Neural progenitor cell (in vitro differentiated cells): Measurements from ENCODE around the gene SUPT3H. TPM values are rescaled to one million over a fixed set of nuclear protein-coding genes. Genes with fewer than 3 reads are reported as not detected.

ENCODE experiments used
- DNase-seq: peaks from one replicate; pipeline ENCODE4 v3.0.0-alpha.2; 2016; ENCODE audit warnings: low spot score
- H2AFZ ChIP-seq: fragments of 200-600 bp; sonication (generic); replicated peaks from 2 replicates; pipeline ENCODE4 v1.6.1; 2016; ENCODE audit warnings: antibody characterized with exemption
- H3F3A ChIP-seq: fragments of 200-600 bp; sonication (generic); 2 replicates; pipeline ENCODE4 v1.6.1; 2016; ENCODE audit warnings: antibody characterized with exemption, low read depth
- H3K27ac ChIP-seq: fragments of 200-600 bp; sonication (generic); 2 replicates; pipeline ENCODE4 v1.5.1; 2016; ENCODE audit warnings: mild to moderate bottlenecking
- H3K27me3 ChIP-seq: fragments of 200-600 bp; sonication (generic); 2 replicates; pipeline ENCODE4 v1.6.1; 2016; ENCODE audit warnings: mild to moderate bottlenecking, moderate library complexity
- H3K36me3 ChIP-seq: fragments of 200-600 bp; sonication (generic); 2 replicates; pipeline ENCODE4 v1.5.1; 2016
- H3K4me1 ChIP-seq: fragments of 200-600 bp; sonication (generic); 2 replicates; pipeline ENCODE4 v1.6.1; 2016; ENCODE audit warnings: mixed run types
- H3K4me2 ChIP-seq: fragments of 200-600 bp; sonication (generic); 2 replicates; pipeline ENCODE4 v1.6.1; 2016
- H3K4me3 ChIP-seq: fragments of 200-600 bp; sonication (generic); 2 replicates; pipeline ENCODE4 v1.5.1; 2016
- H3K79me2 ChIP-seq: fragments of 200-600 bp; sonication (generic); 2 replicates; pipeline ENCODE4 v1.6.1; 2016; ENCODE audit warnings: low read depth
- H3K9ac ChIP-seq: fragments of 200-600 bp; sonication (generic); 2 replicates; pipeline ENCODE4 v1.6.1; 2016
- H3K9me3 ChIP-seq: fragments of 200-600 bp; sonication (generic); 2 replicates; pipeline ENCODE4 v1.5.1; 2016; ENCODE audit warnings: low read depth
- H4K20me1 ChIP-seq: fragments of 200-600 bp; sonication (generic); 2 replicates; pipeline ENCODE4 v1.6.1; 2016; ENCODE audit warnings: low read depth
- H3K27ac Mint-ChIP-seq: 3 replicates; pipeline ENCODE4 v1.8.0; 2021; ENCODE audit warnings: mixed read lengths
- H3K27me3 Mint-ChIP-seq: 2 replicates; pipeline ENCODE4 v1.8.0; 2022; ENCODE audit warnings: low read depth, mild to moderate bottlenecking, inconsistent platforms, moderate library complexity, mixed read lengths; ENCODE audit not compliant: insufficient read depth
- H3K36me3 Mint-ChIP-seq: 3 replicates; pipeline ENCODE4 v1.8.0; 2021; ENCODE audit warnings: mixed read lengths
- H3K4me1 Mint-ChIP-seq: 3 replicates; pipeline ENCODE4 v1.8.0; 2021; ENCODE audit warnings: mixed read lengths
- H3K4me3 Mint-ChIP-seq: 3 replicates; pipeline ENCODE4 v1.8.0; 2021; ENCODE audit warnings: mild to moderate bottlenecking, moderate library complexity, mixed read lengths
- H3K9me3 Mint-ChIP-seq: 3 replicates; pipeline ENCODE4 v1.8.0; 2020; ENCODE audit warnings: mixed read lengths
- CTCF ChIP-seq: fragments of 200-600 bp; sonication (generic); IDR thresholded peaks from 2 replicates; pipeline ENCODE4 v1.5.1; 2017; ENCODE audit warnings: antibody characterized with exemption, mild to moderate bottlenecking
- EZH2 ChIP-seq: fragments of 200-600 bp; sonication (generic); IDR thresholded peaks from 2 replicates; pipeline ENCODE4 v1.6.1; 2017; ENCODE audit warnings: antibody characterized with exemption, mild to moderate bottlenecking, moderate library complexity
- EZH2phosphoT487 ChIP-seq: fragments of 200-600 bp; sonication (generic); IDR thresholded peaks from 2 replicates; pipeline ENCODE4 v1.6.1; 2017; ENCODE audit warnings: antibody characterized with exemption
- total RNA-seq: library from RNA; depleted of rRNA; stranded (reverse); fragments of >200 nt; gene quantifications from 2 replicates; pipeline ENCODE4 v1.2.3, GENCODE V29; 2015; ENCODE audit warnings: low replicate concordance

The SUPT3H gene
- total RNA-seq, 1 donor from 2014 or later = 16.3 TPM

DNA sequence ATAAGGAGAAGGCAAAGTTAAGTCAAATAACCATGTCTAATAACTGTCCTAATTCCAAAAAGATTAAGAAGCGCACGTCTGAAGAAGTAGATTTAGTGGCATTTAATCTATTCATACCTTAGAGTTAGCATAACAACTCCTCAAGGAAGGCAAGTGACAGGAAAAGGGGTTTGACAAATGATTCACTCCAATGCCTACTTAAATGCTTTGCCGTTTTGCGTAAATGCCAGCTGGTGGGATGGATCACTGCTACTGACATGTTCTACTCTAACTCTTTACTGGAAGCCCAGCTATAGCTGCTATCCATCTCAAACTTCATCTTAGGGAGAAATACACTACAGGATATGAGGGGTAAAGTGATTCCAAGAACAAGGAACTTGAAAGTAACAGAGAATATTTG is 396.9 kb downstream of the SUPT3H start:
- H3K27ac ChIP-seq = no peak overlapping the region
- no peaks in the 10 kb centered on the region for H4K20me1 ChIP-seq
- H3K27me3 ChIP-seq = no peaks in the 10 kb centered on the region
- H3F3A ChIP-seq = no peaks in the 10 kb centered on the region
- no peak for DNase-seq
- TF ChIP-seq CTCF (no peak), EZH2phosphoT487 (no peak), EZH2 (no peak)
- H3K4me1 ChIP-seq = no peaks in the 10 kb centered on the region
- no peak overlapping the region for H3K9ac ChIP-seq
- Mint-ChIP-seq H3K4me3 (no peak overlapping the region), H3K9me3 (no peaks in the 10 kb centered on the region), H3K4me1 (no peaks in the 10 kb centered on the region), H3K27ac (no peak overlapping the region), H3K27me3 (no peaks in the 10 kb centered on the region), H3K36me3 (no peaks in the 10 kb centered on the region)
- H3K4me2 ChIP-seq = no peak overlapping the region
- no peaks in the 10 kb centered on the region for H3K9me3 ChIP-seq
- H2AFZ ChIP-seq = no peak overlapping the region
- H3K4me3 ChIP-seq = no peak overlapping the region
- no peaks in the 10 kb centered on the region for H3K36me3 ChIP-seq
- no peaks in the 10 kb centered on the region for H3K79me2 ChIP-seq

GRCh38 chr6:44976677-44977641 is 400.8 kb downstream of the SUPT3H start:
- DNase-seq = no peak
- H2AFZ ChIP-seq = no peak overlapping the region
- Mint-ChIP-seq H3K4me3 (no peak overlapping the region), H3K9me3 (peaks cover 16% of the 10 kb centered on the region), H3K27ac (no peak overlapping the region), H3K4me1 (no peaks in the 10 kb centered on the region), H3K27me3 (no peaks in the 10 kb centered on the region), H3K36me3 (peaks cover 7% of the 10 kb centered on the region)
- no peak overlapping the region for H3K4me3 ChIP-seq
- H3K9ac ChIP-seq = no peak overlapping the region
- H3K4me1 ChIP-seq = no peaks in the 10 kb centered on the region
- no peaks in the 10 kb centered on the region for H3K79me2 ChIP-seq
- no peaks in the 10 kb centered on the region for H3F3A ChIP-seq
- H3K9me3 ChIP-seq = no peaks in the 10 kb centered on the region
- no peak overlapping the region for H3K27ac ChIP-seq
- H3K36me3 ChIP-seq = no peaks in the 10 kb centered on the region
- no peaks in the 10 kb centered on the region for H3K27me3 ChIP-seq
- H4K20me1 ChIP-seq = no peaks in the 10 kb centered on the region
- no peak for TF ChIP-seq EZH2phosphoT487
- no peak for TF ChIP-seq CTCF
- TF ChIP-seq EZH2 = no peak
- no peak overlapping the region for H3K4me2 ChIP-seq

DNA sequence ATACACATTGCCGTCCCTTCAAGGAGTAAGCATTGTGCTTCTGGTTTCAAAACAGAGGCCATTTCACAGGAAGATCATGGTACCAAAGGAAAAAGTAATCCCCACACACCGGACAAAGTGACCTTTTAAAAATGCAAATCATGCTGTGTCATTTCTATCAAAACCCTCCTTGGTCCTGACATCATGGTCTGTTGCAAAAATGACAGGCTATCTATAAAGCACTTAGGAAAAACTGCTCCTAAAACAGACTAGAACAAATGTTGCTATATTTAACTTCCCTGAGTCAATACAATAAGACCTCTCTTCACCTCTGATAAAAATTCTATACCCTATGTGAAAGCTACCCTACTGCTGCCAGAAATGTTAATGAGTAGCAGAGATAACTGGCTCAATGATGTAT is 403.2 kb downstream of the SUPT3H start:
- no peak overlapping the region for H3K4me3 ChIP-seq
- H3K9ac ChIP-seq = no peak overlapping the region
- no peaks in the 10 kb centered on the region for H3K27me3 ChIP-seq
- no peaks in the 10 kb centered on the region for H3K79me2 ChIP-seq
- no peaks in the 10 kb centered on the region for H3K4me1 ChIP-seq
- H3K4me2 ChIP-seq = no peak overlapping the region
- DNase-seq = no peak
- Mint-ChIP-seq H3K9me3 (peaks cover 21% of the 10 kb centered on the region), H3K27ac (no peak overlapping the region), H3K4me3 (no peak overlapping the region), H3K4me1 (no peaks in the 10 kb centered on the region), H3K27me3 (no peaks in the 10 kb centered on the region), H3K36me3 (peaks cover 10% of the 10 kb centered on the region)
- TF ChIP-seq EZH2phosphoT487 = no peak
- TF ChIP-seq EZH2 = no peak
- TF ChIP-seq CTCF = no peak
- no peaks in the 10 kb centered on the region for H3K36me3 ChIP-seq
- no peak overlapping the region for H2AFZ ChIP-seq
- H3F3A ChIP-seq = no peaks in the 10 kb centered on the region
- no peaks in the 10 kb centered on the region for H4K20me1 ChIP-seq
- no peaks in the 10 kb centered on the region for H3K9me3 ChIP-seq
- no peak overlapping the region for H3K27ac ChIP-seq
